Peyer's patch (tissue), 4 donors: ENCODE data around the gene TH.

Experiments
- POLR2A ChIP-seq, 2 donors: fragments of 450-650 bp; IDR thresholded peaks; one replicate each; pipeline ENCODE4 v1.5.1; 2017; ENCODE audit warnings: antibody characterized with exemption in 2 of 2, mild to moderate bottlenecking in 2 of 2, moderate library complexity in 2 of 2
- TF ChIP-seq, protein P1 (sequence below), 6 experiments: fragments of 450-650 bp in 4 of 6; fragments of 200-600 bp in 2 of 6; sonication (generic) in 1 of 6; IDR thresholded peaks; one replicate each; pipeline ENCODE4 v1.5.1; 2017 to 2019; ENCODE audit warnings: antibody characterized with exemption in 6 of 6, mild to moderate bottlenecking in 3 of 6, moderate library complexity in 1 of 6

DNA sequence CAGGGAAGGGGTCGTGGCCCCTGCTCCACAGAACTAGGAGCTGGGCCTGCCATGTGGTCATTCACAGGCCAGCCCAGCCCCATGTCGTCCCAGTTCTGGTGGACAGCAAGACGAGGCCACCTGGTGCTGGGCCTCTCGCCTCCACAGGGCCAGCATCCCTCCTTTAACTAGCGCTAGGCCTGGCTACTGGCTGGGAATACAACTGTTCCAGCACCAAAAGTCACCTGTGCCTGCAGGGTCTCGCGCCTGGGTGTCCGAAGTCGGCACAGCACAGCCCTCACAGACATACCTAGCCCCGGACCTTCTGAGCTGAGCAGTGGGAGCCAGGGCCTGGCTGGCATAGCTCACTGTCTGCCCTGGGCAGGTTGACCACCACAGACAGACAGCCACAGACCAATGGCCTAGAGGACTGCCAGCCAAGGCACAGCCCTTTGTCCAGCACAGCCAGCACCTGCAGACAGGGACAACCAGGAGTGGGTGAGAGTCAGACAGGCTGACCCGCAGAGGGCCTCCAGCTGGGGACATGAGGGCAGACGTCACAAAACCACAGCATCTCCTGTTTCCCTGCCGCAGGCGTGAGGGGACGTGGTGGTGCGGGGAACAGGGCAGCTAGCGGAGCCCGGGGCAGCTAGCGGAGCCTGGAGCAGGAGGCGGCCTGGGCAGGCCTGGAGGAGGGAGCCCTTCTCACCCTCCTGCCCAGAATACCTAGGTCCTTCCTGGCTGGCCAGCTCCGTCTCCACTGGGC, 27.2 kb upstream of the TH start:
- no peak for TF ChIP-seq POLR2A (IDR thresholded peaks at IDR 0.05)
- TF ChIP-seq, protein P1, sequence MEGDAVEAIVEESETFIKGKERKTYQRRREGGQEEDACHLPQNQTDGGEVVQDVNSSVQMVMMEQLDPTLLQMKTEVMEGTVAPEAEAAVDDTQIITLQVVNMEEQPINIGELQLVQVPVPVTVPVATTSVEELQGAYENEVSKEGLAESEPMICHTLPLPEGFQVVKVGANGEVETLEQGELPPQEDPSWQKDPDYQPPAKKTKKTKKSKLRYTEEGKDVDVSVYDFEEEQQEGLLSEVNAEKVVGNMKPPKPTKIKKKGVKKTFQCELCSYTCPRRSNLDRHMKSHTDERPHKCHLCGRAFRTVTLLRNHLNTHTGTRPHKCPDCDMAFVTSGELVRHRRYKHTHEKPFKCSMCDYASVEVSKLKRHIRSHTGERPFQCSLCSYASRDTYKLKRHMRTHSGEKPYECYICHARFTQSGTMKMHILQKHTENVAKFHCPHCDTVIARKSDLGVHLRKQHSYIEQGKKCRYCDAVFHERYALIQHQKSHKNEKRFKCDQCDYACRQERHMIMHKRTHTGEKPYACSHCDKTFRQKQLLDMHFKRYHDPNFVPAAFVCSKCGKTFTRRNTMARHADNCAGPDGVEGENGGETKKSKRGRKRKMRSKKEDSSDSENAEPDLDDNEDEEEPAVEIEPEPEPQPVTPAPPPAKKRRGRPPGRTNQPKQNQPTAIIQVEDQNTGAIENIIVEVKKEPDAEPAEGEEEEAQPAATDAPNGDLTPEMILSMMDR (IDR thresholded peaks at IDR 0.05): no peak
